ENCODE measurements around the gene GDA.

Gene GDA

GRCh38 chr9:72132052-72132451, 17.2 kb upstream of the GDA start:
- TF ChIP-seq, protein P1, sequence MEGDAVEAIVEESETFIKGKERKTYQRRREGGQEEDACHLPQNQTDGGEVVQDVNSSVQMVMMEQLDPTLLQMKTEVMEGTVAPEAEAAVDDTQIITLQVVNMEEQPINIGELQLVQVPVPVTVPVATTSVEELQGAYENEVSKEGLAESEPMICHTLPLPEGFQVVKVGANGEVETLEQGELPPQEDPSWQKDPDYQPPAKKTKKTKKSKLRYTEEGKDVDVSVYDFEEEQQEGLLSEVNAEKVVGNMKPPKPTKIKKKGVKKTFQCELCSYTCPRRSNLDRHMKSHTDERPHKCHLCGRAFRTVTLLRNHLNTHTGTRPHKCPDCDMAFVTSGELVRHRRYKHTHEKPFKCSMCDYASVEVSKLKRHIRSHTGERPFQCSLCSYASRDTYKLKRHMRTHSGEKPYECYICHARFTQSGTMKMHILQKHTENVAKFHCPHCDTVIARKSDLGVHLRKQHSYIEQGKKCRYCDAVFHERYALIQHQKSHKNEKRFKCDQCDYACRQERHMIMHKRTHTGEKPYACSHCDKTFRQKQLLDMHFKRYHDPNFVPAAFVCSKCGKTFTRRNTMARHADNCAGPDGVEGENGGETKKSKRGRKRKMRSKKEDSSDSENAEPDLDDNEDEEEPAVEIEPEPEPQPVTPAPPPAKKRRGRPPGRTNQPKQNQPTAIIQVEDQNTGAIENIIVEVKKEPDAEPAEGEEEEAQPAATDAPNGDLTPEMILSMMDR (IDR thresholded peaks at IDR 0.05; ENCODE audit: poor library complexity, severe bottlenecking): no peak
- Histone ChIP-seq H3K4me1 (ENCODE audit: insufficient read depth, poor library complexity, severe bottlenecking) (no peaks in the 10 kb centered on the region), H3K27ac (ENCODE audit: poor library complexity, severe bottlenecking) (no peak overlapping the region), H3K27me3 (ENCODE audit: insufficient read depth, poor library complexity, severe bottlenecking) (no peaks in the 10 kb centered on the region), H3K36me3 (ENCODE audit: low read depth) (no peaks in the 10 kb centered on the region), H3K4me3 (ENCODE audit: severe bottlenecking) (no peak overlapping the region), H3K9me3 (ENCODE audit: severe bottlenecking) (no peaks in the 10 kb centered on the region)
- ATAC-seq (ENCODE audit: low read depth) (peak; percentile 72), DNase-seq (ENCODE audit: low spot score) (no peak)

GRCh38 chr9:72133365-72134035, 15.7 kb upstream of the GDA start:
- Histone ChIP-seq H3K36me3 (ENCODE audit: low read depth) (no peaks in the 10 kb centered on the region), H3K27me3 (ENCODE audit: insufficient read depth, poor library complexity, severe bottlenecking) (no peaks in the 10 kb centered on the region), H3K27ac (ENCODE audit: poor library complexity, severe bottlenecking) (no peak overlapping the region), H3K4me1 (ENCODE audit: insufficient read depth, poor library complexity, severe bottlenecking) (no peaks in the 10 kb centered on the region), H3K9me3 (ENCODE audit: severe bottlenecking) (no peaks in the 10 kb centered on the region), H3K4me3 (ENCODE audit: severe bottlenecking) (no peak overlapping the region)
- TF ChIP-seq, protein P1 (IDR thresholded peaks at IDR 0.05; ENCODE audit: poor library complexity, severe bottlenecking): no peak
- DNase-seq (ENCODE audit: low spot score) (no peak), ATAC-seq (ENCODE audit: low read depth) (no peak)

DNA sequence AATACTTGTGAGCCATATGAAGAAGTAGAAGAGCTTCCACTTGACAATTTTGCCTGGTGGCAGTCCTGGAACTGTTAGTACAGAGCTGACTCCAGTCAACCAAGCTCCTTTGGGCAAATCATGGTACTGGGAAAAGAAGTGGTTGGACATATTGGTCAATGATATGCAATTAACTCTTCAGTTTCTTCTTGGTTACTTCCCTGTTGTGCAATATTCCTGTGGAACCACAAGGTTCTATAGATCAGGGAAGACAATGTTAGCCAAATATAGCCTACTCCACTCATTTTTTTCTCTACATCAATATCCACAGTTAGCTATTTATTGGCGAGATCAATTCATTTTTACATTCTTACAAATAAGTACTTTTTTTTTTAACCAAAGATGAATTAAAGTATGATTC, 14.4 kb upstream of the GDA start:
- ATAC-seq (ENCODE audit: low read depth) (no peak), DNase-seq (ENCODE audit: low spot score) (no peak)
- Histone ChIP-seq H3K27ac (ENCODE audit: poor library complexity, severe bottlenecking) (no peak overlapping the region), H3K36me3 (ENCODE audit: low read depth) (no peaks in the 10 kb centered on the region), H3K9me3 (ENCODE audit: severe bottlenecking) (no peaks in the 10 kb centered on the region), H3K4me1 (ENCODE audit: insufficient read depth, poor library complexity, severe bottlenecking) (peaks cover 9% of the 10 kb centered on the region), H3K27me3 (ENCODE audit: insufficient read depth, poor library complexity, severe bottlenecking) (no peaks in the 10 kb centered on the region), H3K4me3 (ENCODE audit: severe bottlenecking) (no peak overlapping the region)
- TF ChIP-seq, protein P1 (IDR thresholded peaks at IDR 0.05; ENCODE audit: poor library complexity, severe bottlenecking): no peak

DNA sequence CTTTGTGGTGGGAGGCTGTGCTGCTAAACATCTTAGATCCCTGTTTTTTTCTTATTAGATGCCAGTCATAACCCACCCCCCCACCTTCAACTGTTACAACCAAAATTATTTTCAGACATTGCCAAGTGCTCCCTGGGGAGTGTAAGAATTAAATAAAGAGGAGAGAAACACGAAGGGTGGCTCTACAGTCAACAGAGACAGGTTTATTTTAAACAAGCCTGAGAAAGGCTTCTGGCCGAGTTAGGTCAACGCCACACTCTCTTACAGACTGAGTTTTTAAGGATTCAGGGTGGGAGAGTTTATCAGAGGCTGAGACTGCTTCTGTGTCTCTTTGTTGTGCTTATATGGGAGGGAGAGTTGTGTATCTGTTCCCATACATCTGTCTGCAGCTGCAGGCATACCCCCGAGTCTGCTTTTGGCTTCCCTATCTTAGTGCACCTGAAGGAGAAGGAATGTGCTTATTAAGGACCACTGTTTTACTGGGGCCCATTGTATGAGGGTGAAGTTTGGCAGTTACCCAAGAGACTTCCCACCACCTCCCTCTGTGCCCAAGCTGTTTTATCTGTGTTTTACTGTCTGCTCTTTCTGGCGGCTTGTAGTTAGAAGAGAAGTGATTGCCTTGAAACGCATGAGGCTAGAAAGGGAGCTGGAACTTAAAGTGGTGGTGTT, 11.4 kb upstream of the GDA start:
- Histone ChIP-seq H3K4me3 (ENCODE audit: severe bottlenecking) (no peak overlapping the region), H3K36me3 (ENCODE audit: low read depth) (no peaks in the 10 kb centered on the region), H3K27ac (ENCODE audit: poor library complexity, severe bottlenecking) (no peak overlapping the region), H3K27me3 (ENCODE audit: insufficient read depth, poor library complexity, severe bottlenecking) (no peaks in the 10 kb centered on the region), H3K9me3 (ENCODE audit: severe bottlenecking) (no peaks in the 10 kb centered on the region), H3K4me1 (ENCODE audit: insufficient read depth, poor library complexity, severe bottlenecking) (peaks cover 24% of the 10 kb centered on the region)
- DNase-seq (ENCODE audit: low spot score) (no peak), ATAC-seq (ENCODE audit: low read depth) (no peak)
- TF ChIP-seq, protein P1 (IDR thresholded peaks at IDR 0.05; ENCODE audit: poor library complexity, severe bottlenecking): no peak

GRCh38 chr9:72139226-72139625, 10.0 kb upstream of the GDA start:
- TF ChIP-seq, protein P1 (IDR thresholded peaks at IDR 0.05; ENCODE audit: poor library complexity, severe bottlenecking): no peak
- no peak overlapping the region for H3K4me3 ChIP-seq (ENCODE audit: severe bottlenecking)
- H3K9me3 ChIP-seq (ENCODE audit: severe bottlenecking): no peaks in the 10 kb centered on the region
- ATAC-seq (ENCODE audit: low read depth) (peak; percentile 85), DNase-seq (ENCODE audit: low spot score) (no peak)
- no peaks in the 10 kb centered on the region for H3K36me3 ChIP-seq (ENCODE audit: low read depth)
- H3K27me3 ChIP-seq (ENCODE audit: insufficient read depth, poor library complexity, severe bottlenecking): no peaks in the 10 kb centered on the region
- peak overlapping the region; percentile 62 for H3K27ac ChIP-seq (ENCODE audit: poor library complexity, severe bottlenecking)
- H3K4me1 ChIP-seq (ENCODE audit: insufficient read depth, poor library complexity, severe bottlenecking): peaks cover 24% of the 10 kb centered on the region

Measured in RWPE2 (cell line).